Urothelium cell line (cell line): ENCODE results near the gene VAV2.

Experiments
- DNase-seq: peaks from one replicate; pipeline ENCODE4 v3.0.0; 2011; ENCODE audit warnings: low spot score, mixed read lengths
- FAIRE-seq: peaks from 2 replicates; lab custom pipeline; 2011; peaks lifted over from hg19 to GRCh38; lab: Jason Lieb, UNC

Gene VAV2

DNA sequence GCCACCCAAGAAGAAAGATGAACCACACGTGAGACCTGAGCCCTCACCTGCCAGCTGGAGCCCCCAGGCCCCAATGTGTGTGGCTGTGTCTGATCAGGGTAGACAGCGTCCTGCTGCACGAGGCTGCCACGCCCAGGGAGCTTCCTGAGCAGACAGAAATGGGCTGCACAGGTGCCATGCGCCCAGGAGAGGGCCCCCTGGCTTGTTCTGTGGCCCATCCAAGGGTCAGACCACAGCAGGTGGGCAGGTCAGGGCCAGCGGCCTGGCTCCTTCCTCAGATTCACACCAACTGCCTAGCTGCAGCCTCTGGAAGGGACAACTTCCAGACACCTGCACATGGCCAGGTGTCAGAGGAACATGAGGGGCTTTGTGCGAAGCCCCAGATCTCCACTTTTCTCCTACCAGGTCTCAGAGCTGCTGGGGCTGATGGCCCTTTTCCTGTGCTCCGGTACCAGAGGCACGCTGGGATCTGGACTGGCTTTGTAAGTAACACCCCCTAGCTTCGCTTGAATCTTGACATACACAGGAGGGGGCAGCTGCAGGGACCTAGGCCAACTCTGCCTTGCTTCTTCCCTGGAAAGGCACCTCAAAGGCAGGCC, 264.7 kb downstream of the VAV2 start:
- FAIRE-seq: no peak
- no peak for DNase-seq

DNA sequence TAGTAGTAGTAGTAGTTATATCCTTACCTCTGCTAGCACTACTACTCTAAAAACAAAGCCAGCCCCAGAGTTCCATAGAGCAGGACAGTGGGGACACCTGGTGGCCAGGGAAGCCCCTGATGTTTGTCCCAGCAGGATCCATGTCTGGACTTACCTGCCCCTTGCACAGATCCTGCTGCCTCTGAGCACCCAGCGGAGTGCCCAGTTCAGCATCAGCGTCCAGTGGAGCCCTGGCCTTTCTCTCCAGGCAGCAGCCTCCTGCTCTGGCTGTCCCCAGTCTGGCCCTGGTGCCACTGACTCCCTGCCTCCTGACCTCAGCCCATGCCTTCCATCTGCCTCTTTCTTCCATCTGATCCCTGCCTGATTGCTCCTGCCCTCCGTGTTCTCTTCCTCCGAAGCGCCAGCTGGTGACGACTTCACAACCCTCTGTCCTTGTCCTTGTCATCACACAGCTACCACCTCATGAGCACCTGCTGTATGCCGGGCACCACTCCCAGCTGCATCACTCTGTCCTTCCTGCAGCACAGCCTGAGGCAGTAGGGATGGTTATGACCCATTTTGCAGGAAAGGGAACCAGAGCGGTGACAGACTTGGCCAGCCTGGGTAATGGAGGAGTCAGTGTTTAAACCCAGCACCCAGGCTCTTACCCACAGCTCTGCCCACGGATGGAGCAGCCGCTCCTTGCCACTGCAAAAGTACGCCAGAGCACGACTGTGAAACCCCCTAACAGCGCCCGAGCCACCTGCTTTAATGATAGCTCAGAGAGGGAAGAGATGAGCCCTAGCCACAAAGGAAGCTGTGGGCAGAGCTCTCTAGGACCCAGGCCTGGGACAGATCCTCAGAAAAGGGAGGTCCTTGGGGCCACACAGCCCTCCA, 265.5 kb downstream of the VAV2 start:
- peak; percentile 35 for FAIRE-seq
- peak; percentile 68 for DNase-seq

DNA sequence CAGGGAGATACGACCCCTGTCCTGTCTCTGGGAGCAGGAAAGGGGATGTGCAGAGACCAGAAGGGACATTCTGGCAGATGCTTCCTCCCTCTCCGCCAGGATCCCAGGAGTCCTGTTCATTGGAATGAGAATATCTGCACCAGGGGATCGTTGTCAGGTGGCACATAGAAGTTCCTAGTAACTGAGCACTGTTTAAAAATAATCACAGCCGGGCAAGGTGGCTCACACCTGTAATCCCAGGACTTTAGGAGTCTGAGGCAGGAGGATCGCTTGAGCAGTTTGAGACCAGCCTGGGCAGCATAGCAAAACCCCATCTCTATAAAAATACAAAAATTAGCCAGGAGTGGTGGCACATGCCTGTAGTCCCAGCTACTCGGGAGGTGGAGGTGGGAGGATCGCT, 266.2 kb downstream of the VAV2 start:
- FAIRE-seq (no peak), DNase-seq (no peak)

DNA sequence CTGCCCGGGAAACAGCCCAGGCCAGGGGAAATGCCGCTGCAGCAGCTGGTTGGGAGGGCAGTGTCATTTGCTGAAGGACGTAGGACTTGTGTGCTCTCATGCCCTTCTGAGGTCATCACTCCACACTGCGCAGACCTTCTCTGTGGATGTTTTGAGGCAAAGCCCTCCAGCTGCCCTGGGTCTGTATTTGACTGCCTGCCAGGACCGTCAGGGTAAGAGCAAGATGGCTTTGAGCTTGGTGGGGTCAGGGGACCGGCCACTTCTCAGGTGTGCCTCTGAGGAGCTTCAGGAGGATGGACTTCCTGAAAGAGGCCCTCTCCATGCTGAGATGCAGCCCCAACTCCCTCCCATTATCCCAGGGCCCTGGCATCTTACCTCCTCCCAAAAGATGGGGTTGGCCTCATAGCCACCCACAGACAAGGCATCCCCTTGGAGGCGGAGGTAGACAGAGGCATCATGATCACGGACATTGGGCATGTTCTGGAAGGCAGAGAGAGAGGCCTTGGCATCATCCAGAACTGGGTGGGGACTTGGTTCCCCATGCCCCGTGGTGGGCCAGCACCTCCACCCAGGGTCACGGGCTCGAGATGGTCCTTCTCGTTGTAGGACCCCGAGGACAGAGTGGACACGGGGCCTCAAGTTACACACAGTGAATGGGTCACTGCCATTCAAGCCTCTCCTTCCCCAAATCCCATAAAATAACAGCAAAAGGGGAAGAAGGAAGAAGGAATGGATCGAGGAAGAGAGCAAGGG, 273.4 kb downstream of the VAV2 start:
- FAIRE-seq (no peak), DNase-seq (no peak)

DNA sequence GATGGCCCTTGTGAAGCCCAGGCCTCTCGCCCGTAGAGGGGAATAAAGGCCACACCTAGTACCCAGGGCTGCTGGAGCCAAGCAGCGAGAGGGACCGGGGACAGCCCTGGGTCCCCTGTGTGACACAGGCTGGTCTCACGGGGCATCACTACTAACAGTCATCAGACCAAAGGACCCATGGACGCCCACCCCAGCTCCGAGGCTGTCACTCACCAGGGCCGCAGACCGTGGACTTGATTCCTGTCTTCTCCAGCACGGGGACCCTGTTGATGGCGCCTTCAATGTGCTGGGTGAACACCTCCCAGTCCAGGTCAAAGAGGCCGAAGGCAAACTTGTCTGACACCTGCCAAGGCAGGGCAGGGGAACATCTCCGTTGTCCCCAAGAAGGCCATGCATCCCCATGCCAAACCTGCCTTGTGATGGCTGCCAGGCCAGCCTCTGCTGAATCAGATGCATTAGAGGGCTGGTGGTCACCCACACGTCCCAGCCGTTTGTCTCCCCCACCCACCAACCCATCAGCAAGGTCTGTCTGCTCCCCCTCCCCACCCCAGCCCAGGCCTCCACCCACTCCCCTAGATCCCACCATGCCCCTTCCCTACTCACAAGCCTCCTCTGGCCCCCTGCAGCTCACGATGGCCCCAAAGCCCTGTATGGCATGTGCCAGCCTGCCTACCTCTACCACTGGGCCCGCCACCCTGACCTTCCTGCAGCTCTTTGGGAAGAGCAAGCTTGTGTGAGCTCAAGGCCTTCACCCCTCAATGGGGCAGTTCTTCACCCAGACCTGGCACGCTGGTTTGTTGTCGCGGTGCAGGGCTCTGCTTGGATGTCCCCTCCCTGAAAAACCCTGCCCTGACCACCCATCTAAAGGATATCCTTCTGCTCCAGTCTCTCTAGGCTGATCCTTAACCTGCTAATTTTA, 274.8 kb downstream of the VAV2 start:
- FAIRE-seq: no peak
- no peak for DNase-seq

DNA sequence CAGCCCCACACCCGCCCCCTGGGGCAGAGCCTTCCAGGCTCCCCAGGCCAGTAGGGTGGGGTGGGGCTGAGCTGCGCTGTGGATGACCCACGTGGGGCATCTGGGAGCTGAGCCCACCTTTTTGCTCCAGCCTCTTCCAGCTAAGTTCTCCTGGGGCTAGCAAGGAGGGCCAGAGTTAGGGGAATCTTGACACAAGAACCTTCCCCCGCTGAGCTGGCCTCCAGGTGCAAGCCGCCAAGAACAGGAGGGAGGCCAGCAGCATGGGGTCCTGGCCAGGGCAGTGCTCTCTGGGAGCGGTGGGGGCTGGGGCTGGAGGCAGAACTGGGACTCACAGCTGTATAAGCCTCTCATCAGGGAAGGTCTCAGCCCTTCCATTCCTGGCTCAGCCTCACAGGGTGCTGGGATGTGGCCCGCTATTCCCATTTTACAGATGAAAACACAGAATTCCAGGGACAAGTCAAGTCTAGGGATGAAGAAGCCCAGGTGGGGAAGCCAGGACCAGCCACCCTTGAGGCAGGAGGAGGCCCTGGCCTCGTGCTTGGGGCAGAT, 275.5 kb downstream of the VAV2 start:
- DNase-seq (no peak), FAIRE-seq (no peak)

DNA sequence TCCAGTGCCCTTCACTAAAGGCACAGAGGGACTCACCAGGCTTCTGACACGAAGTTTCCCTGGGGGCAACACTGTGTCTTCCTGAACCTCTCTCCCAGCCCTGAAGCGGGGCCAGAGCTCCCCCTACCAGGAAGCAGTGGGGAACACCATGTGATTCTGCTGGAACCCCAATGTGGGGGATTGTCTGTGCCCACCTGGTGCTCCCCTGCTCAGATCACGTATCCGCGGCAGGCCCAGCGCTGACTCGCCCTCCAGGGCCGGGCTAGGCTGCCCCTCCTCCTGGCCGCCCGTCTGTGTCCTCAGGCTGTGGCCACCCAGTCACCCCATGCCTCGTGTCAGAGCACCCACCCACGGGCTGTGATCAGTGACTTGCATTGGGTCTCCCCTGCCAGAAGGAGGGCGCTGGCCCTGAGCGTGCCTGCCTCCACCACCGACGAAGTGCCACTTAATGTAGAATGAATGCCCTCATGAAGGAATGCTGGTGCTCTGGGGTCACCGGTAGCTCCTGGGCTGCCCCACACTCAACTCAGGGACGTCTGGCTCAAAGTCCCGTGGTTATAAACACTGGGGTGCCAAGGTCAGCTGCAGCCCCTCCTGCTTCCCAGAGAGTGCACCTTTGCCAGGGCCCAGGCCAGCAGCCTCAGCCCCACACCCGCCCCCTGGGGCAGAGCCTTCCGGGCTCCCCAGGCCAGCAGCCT, 276.1 kb downstream of the VAV2 start:
- DNase-seq (no peak), FAIRE-seq (peak; percentile 44)

DNA sequence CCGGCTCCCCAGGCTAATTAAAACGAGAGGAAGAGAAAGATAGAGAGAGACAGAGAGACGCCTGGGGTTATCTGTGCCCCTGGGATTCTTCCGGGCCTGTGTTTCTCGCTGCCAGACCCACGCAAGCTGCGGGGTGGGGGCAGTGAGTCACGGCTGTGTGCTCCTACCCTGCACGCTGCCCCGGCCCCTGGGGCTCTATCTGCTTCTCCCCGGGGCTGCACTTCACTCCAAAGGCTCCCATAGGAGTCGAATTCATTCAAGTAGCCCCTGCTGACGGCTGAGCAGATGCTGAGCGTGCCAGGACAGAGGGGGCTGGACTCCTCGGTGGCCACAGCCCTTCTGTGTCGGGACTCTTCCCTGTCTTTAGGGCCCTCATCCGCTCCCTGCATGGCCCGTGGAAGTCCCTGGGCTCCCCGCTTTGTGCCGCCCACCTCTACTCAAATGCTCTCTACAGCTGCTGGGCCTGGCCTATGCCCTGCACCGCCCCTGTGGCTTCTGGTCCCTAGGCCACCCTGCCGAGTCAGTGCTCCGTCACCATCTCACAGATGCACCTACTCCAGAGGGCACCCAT, 276.7 kb downstream of the VAV2 start:
- peak; percentile 56 for DNase-seq
- no peak for FAIRE-seq

DNA sequence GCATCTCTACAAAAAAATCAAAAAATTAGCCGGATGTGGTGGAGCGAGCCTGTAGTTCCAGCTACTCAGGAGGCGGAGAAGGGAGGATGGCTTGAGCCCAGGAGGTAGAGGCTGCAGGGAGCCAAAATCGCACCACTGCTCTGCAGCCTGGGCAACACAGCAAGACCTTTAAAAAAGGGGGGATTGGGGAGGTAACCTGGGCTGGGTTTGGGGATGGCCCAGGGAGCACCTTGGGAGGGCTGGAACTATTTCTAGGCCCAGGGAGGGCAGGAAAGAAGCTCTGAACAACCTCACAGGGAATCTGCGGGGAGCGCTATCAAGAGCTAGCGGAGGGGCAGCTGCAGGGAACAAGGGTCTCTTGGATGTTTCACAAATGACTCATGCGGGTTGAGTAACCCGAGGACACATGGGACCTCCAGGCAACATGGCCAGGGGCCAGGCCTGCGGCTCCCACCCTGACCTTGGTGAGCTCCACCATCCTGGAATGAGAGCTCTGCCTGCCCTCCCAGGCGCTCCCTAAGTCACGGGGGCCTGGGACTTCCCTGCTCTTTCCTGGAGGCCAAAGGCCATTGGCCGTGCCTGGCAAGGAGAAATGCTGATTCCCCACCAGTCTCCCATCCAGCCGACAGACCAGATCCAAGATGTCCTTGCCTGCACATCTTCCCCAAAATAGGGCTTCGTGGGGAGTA, 277.4 kb downstream of the VAV2 start:
- no peak for FAIRE-seq

DNA sequence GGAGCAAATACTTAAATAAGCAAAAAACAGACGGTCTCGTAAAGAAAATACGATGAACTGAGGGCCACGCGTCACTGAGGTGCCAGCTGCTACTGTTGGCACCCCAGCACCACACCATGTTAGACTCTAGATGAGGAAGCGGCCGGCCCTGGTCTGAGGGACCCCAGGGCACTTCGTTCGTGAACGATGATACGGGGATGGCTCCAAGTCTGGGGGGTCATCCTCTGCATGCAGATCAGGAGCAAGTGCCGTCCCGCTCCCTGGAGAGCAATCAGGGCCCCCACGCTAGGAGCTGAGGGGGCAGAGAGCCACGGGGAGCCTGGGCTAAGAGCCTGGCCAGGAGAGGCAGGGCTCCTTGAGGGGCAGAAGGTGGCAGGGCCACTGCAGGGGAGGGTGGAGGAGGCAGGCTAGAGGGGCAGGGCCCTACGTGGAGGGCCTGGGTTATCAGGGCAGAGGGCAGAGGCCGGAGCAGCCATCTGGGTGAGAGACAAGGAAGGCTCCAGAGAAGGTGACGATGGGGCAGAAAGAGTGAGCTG, 278.1 kb downstream of the VAV2 start:
- no peak for FAIRE-seq
- no peak for DNase-seq

More for the DNA sequence above, 277.4 kb downstream of the VAV2 start:
- DNase-seq: peak; percentile 64

DNA sequence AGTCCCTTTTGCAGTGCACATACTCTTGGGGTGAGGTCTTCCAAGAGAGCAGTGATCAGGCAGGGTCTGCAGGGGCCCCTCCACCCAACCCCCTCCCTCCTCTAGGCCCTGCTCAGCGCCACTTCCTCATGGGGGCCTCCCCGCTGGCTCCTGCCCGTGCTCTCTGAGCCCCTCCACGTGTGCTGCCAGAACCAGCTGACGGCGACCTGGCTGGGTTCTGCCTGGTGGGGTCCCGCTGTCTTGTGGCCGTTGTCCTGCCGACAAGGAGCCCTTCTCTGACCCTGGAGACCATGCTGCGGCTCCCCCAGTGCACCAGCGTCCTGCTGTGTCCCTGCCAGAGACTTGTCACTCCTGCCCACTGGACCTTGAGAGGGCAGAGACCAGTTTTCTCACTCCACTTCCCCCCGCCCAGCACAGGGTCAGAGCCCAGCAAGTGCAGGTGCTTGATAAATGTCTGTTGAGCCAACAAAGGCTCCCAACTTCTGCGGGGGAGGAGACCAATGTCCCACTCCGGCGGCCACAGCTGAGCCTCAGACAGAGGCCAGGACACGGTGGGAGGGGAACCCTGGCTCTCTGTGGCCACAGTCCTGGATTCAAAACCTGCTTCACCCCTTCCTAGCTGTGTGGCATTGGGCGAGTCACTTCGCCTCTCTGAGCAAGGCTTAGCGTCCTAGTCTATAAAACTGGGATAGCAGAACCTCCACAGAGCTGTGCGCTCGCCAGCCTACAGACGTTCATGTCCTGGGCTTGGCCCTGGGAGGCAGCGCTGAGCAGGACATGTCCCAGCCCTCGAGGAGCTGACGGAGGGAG, 278.8 kb downstream of the VAV2 start:
- DNase-seq: no peak
- FAIRE-seq: no peak

DNA sequence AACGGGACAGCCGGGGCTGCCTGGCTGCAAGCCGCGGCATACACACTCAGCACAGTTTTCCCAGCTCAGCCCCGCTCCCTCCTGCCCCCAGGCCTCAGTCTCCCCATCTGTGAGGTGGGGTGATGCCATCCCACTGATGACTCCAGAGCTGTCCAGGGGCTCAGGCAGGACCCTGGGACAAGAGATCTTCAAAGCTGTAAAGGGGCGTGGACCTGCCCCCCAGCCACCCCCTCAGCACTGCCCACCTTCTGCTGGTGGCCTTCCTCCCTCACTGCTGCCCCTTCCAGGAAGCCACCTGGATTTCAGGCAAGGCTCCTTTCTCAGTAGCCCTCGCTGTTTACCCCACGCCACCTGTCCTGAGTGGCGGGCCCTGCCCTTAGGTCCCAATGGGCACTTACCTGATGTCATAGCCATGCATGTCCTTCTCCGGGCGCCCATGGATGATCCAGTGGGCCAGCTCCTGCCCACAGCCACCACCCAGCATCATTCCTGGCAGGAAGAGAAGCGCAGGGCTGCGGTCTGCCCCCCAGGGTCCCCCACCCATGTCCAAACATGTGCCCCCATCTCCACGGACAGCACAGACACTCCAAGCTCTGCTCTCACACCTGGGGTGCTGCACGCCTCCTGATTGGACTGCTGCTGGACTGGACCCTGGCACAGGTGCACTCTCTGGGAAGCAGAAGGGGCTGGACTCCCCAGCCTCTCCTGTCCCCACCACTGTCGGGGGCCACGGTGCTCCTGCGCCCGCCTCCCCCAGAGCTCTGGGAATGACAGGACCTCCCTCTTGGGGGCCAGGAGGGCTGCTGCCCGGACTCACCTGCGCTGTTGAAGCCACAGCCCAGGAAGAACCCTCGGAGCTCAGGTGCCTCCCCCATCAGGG, 279.7 kb downstream of the VAV2 start:
- DNase-seq (no peak), FAIRE-seq (peak; percentile 62)
